Measurements from ENCODE around the gene GATAD2A. TPM values are rescaled to one million over a fixed set of nuclear protein-coding genes. Genes with fewer than 3 reads are reported as not detected.

The GATAD2A gene
- total and polyA plus RNA-seq, 10 of the 15 experiments (the other 5 are each of a cell fraction or from before 2014, with no cell fraction given), result 2.6 to 173 (median 32.0) TPM

GRCh38 chr19:19385131-19385895 lies 20.2 kb upstream of the GATAD2A start (continued):
- TF ChIP-seq SRF (IDR thresholded peaks at IDR 0.05; ENCODE audit: low read depth in 2 of 2, low read length in 2 of 2) (no peak), YBX1 (IDR thresholded peaks at IDR 0.05) (no peak), BMI1 (IDR thresholded peaks at IDR 0.05; ENCODE audit: borderline replicate concordance) (no peak), ZBTB40 (IDR thresholded peaks at IDR 0.05; ENCODE audit: borderline replicate concordance) (peak; percentile 30; the same call in 1 of the 2 replicates), EGR1 (IDR thresholded peaks at IDR 0.05; ENCODE audit: borderline replicate concordance in 1 of 2, low read depth in 2 of 2, low read length in 2 of 2) (peak in 1 of 2 experiments; percentile 81; a peak in 2 of 3 replicates), NR2C2 (IDR thresholded peaks at IDR 0.05; ENCODE audit: borderline replicate concordance, control insufficient read depth, insufficient read length, low read depth) (no peak), FOS (IDR thresholded peaks at IDR 0.05; ENCODE audit: borderline replicate concordance, extremely low read depth, insufficient read length) (peak; percentile 85), ZNF207 (IDR thresholded peaks at IDR 0.05; ENCODE audit: borderline replicate concordance) (no peak), HDAC2 (IDR thresholded peaks at IDR 0.05) (no peak), BCLAF1 (IDR thresholded peaks at IDR 0.05) (no peak), USF1 (IDR thresholded peaks at IDR 0.05; ENCODE audit: borderline replicate concordance, extremely low read length, insufficient read depth, low read depth, low read length) (no peak), NR2C1 (IDR thresholded peaks at IDR 0.05) (no peak), IRF4 (IDR thresholded peaks at IDR 0.05; ENCODE audit: low read depth, low read length) (peak; percentile 51), SIN3A (IDR thresholded peaks at IDR 0.05; ENCODE audit: low read depth, low read length) (no peak; the same call in none of the 2 replicates), RELA (IDR thresholded peaks at IDR 0.05; ENCODE audit: borderline replicate concordance, partially characterized antibody) (peak; percentile 28), SIX5 (IDR thresholded peaks at IDR 0.05; ENCODE audit: low read depth, low read length, severe bottlenecking) (no peak), ZBTB4 (CRISPR knock-in tag; IDR thresholded peaks at IDR 0.05) (no peak)

Data from GM12878 (cell line).